ENCODE measurements around the gene ALMS1. TPM values are rescaled to one million over a fixed set of nuclear protein-coding genes. Genes with fewer than 3 reads are reported as not detected.
"Not testable (repeated sequence)": the region's sequence is repeated elsewhere in the genome, so short reads cannot be mapped to it uniquely, and the experiment has no call there.

Gene ALMS1
- total RNA-seq, 1 donor from 2014 or later = 21.5 TPM

DNA sequence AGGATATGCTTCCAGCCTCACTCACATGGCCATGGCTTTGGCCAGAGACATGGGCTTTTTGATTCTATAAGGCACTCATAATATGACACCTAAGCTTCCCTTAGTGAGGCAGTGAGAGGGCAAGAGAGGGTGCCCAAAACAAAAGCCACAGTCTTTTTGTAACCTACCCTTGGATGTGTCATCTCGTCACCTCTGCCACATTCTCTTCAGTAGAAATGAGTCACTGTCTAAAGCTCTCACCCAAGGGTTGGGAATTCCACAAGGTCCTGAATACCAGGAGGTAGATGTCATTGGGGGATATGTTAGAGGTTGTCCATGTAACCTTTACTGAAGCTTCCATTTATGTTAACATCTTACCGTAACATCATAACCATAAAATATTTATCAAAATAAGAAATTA lies 108.4 kb downstream of the ALMS1 start:
- Mint-ChIP-seq H3K36me3 (ENCODE audit: low read depth, unreplicated experiment) (peaks cover 5% of the 10 kb centered on the region), H3K27me3 (ENCODE audit: unreplicated experiment) (peaks cover 1% of the 10 kb centered on the region), H3K4me1 (ENCODE audit: unreplicated experiment) (peaks cover 2% of the 10 kb centered on the region), H3K9me3 (ENCODE audit: unreplicated experiment) (no peaks in the 10 kb centered on the region), H3K4me3 (ENCODE audit: unreplicated experiment) (no peak overlapping the region), H3K27ac (ENCODE audit: unreplicated experiment) (no peak overlapping the region)
- TF ChIP-seq, protein P1, sequence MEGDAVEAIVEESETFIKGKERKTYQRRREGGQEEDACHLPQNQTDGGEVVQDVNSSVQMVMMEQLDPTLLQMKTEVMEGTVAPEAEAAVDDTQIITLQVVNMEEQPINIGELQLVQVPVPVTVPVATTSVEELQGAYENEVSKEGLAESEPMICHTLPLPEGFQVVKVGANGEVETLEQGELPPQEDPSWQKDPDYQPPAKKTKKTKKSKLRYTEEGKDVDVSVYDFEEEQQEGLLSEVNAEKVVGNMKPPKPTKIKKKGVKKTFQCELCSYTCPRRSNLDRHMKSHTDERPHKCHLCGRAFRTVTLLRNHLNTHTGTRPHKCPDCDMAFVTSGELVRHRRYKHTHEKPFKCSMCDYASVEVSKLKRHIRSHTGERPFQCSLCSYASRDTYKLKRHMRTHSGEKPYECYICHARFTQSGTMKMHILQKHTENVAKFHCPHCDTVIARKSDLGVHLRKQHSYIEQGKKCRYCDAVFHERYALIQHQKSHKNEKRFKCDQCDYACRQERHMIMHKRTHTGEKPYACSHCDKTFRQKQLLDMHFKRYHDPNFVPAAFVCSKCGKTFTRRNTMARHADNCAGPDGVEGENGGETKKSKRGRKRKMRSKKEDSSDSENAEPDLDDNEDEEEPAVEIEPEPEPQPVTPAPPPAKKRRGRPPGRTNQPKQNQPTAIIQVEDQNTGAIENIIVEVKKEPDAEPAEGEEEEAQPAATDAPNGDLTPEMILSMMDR (IDR thresholded peaks at IDR 0.05; ENCODE audit: unreplicated experiment) = no peak
- DNase-seq (ENCODE audit: low spot score) = no peak

DNA sequence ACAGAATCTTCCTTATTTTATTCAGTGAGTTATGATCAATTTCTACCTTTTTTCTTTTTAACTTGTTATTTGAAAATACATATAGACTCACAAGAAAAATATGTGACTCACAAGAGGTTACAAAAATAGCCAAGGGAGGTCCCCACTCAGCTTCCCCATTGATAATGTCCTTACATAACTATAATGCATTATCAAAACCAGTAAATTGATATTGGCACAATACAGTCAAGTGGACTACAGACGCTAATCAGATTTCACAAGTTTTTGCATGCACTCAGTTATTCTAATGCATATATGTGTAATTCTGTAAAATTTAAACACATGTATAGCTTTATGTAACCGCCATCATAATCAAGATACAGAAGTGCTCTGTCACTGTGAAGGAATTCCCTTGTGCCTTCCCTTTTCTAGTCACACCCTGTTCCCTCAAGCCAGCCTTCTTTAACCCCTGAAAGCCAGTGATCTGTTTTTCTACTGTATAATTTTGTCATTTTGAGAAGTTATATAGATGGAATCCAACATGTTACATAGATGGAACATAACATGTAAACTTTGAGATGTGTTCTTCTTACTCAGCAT lies 118.4 kb downstream of the ALMS1 start:
- no peak for DNase-seq (ENCODE audit: low spot score)
- Mint-ChIP-seq H3K4me3 (ENCODE audit: unreplicated experiment) (no peak overlapping the region), H3K9me3 (ENCODE audit: unreplicated experiment) (no peaks in the 10 kb centered on the region), H3K27ac (ENCODE audit: unreplicated experiment) (no peak overlapping the region), H3K27me3 (ENCODE audit: unreplicated experiment) (peaks cover 6% of the 10 kb centered on the region), H3K4me1 (ENCODE audit: unreplicated experiment) (no peaks in the 10 kb centered on the region), H3K36me3 (ENCODE audit: low read depth, unreplicated experiment) (peaks cover 4% of the 10 kb centered on the region)
- TF ChIP-seq, protein P1 (IDR thresholded peaks at IDR 0.05; ENCODE audit: unreplicated experiment) = no peak

DNA sequence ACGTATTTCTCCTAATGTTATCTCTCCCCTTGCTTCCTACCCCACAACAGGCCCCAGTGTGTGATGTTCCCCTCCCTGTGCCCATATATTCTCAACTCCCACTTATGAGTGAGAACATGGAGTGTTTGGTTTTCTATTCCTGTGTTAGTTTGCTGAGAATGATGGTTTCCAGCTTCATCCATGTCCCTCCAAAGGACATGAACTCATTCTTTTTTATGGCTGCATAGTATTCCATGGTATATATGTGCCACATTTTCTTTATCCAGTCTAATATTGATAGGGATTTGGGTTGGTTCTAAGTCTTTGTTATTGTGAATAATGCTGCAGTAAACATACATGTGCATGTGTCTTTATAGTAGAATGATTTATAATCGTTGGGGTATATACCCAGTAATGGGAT lies 119.2 kb downstream of the ALMS1 start:
- not testable (repeated sequence) for H3K27ac Mint-ChIP-seq (ENCODE audit: unreplicated experiment)

DNA sequence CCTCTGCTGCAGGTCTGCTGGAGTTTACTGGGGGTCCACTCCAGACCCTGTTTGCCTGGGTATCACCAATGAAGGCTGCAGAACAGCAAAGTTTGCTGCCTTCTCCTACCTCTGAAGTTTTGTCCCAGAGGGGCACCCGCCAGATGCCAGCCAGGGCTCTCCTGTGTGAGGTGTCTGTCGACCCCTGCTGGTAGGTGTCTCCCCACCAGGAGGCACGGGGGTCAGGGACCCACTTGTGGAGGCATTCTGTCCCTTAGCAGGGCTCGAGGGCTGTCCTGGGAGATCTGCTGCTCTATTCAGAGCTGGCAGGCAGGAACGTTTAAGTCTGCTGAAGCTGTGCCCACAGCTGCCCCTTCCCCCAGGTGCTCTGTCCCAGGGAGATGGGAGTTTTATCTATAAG lies 124.8 kb downstream of the ALMS1 start:
- not testable (repeated sequence) for H3K36me3 Mint-ChIP-seq (ENCODE audit: low read depth, unreplicated experiment); H3K27me3 Mint-ChIP-seq (ENCODE audit: unreplicated experiment); H3K9me3 Mint-ChIP-seq (ENCODE audit: unreplicated experiment); DNase-seq (ENCODE audit: low spot score); H3K27ac Mint-ChIP-seq (ENCODE audit: unreplicated experiment); H3K4me3 Mint-ChIP-seq (ENCODE audit: unreplicated experiment); H3K4me1 Mint-ChIP-seq (ENCODE audit: unreplicated experiment)

More for the DNA sequence above, 119.2 kb downstream of the ALMS1 start:
- not testable (repeated sequence) for H3K27me3 Mint-ChIP-seq (ENCODE audit: unreplicated experiment); H3K9me3 Mint-ChIP-seq (ENCODE audit: unreplicated experiment); H3K4me3 Mint-ChIP-seq (ENCODE audit: unreplicated experiment); DNase-seq (ENCODE audit: low spot score); H3K36me3 Mint-ChIP-seq (ENCODE audit: low read depth, unreplicated experiment); H3K4me1 Mint-ChIP-seq (ENCODE audit: unreplicated experiment)

DNA sequence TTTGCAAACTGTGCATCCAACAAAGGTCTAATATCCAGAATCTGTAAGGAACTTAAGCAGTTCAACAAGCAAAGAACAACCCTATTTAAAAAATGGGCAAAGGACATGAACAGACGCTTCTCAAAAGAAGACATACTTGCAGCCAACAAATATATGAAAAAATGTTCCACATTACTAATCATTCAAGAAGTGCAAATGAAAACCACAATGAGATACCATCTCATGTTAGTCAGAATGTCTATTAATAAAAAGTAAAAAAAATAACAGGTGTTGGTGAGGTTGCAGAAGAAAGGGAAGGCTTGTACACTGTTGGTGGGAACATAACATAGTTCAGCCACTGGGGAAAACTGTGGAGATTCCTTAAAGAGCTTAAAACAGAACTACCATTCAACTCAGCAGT lies 130.4 kb downstream of the ALMS1 start:
- H3K4me1 Mint-ChIP-seq (ENCODE audit: unreplicated experiment) = no peaks in the 10 kb centered on the region
- H3K9me3 Mint-ChIP-seq (ENCODE audit: unreplicated experiment) = no peaks in the 10 kb centered on the region
- TF ChIP-seq, protein P1 (IDR thresholded peaks at IDR 0.05; ENCODE audit: unreplicated experiment) = no peak
- no peaks in the 10 kb centered on the region for H3K27me3 Mint-ChIP-seq (ENCODE audit: unreplicated experiment)
- H3K27ac Mint-ChIP-seq (ENCODE audit: unreplicated experiment) = no peak overlapping the region
- DNase-seq (ENCODE audit: low spot score) = no peak
- no peak overlapping the region for H3K4me3 Mint-ChIP-seq (ENCODE audit: unreplicated experiment)
- H3K36me3 Mint-ChIP-seq (ENCODE audit: low read depth, unreplicated experiment) = peaks cover 5% of the 10 kb centered on the region

DNA sequence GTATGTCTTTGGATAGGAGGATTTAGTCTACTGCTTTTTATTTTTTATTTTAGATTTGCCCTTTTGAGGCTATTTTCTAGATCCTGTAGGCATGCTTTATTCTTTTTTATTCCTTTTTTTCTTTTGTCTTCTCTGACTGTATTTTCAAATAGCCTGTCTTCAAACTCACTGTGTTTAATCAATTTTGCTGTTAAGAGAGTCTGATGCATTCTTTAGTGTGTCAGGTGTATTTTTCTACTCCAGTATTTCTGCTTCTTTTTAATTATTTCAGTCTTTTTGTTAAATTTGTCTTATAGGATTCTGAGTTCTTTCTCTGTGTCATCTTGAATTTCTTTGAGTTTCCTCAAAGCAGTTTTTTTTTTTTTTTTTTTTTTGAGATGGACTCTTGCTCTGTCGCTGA lies 143.1 kb downstream of the ALMS1 start:
- Mint-ChIP-seq H3K4me1 (ENCODE audit: unreplicated experiment) (no peaks in the 10 kb centered on the region), H3K27ac (ENCODE audit: unreplicated experiment) (no peak overlapping the region), H3K36me3 (ENCODE audit: low read depth, unreplicated experiment) (peaks cover 59% of the 10 kb centered on the region), H3K9me3 (ENCODE audit: unreplicated experiment) (no peaks in the 10 kb centered on the region), H3K4me3 (ENCODE audit: unreplicated experiment) (no peak overlapping the region), H3K27me3 (ENCODE audit: unreplicated experiment) (peaks cover 4% of the 10 kb centered on the region)
- no peak for DNase-seq (ENCODE audit: low spot score)
- TF ChIP-seq, protein P1 (IDR thresholded peaks at IDR 0.05; ENCODE audit: unreplicated experiment) = no peak

DNA sequence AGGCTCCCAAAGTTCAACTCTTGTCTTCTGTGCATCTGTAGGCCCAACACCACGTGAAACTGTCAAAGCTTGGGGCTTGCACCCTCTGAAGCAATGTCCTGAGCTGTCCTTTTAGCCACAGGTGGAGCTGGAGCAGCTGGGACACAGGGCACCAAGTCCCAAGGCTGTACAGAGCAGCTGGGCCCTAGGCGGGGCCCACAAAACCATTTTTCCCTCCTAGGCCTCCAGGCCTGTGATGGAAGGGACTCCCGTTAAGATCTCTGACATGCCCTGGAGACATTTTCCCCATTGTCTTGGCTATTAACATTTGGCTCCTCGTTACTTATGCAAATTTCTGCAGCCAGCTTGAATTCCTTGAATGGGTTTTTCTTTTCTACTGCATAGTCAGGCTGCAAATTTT lies 145.1 kb downstream of the ALMS1 start:
- DNase-seq (ENCODE audit: low spot score); H3K27ac Mint-ChIP-seq (ENCODE audit: unreplicated experiment); H3K27me3 Mint-ChIP-seq (ENCODE audit: unreplicated experiment); H3K4me1 Mint-ChIP-seq (ENCODE audit: unreplicated experiment); H3K9me3 Mint-ChIP-seq (ENCODE audit: unreplicated experiment): not testable (repeated sequence)
- peak overlapping the region; percentile 59 for H3K4me3 Mint-ChIP-seq (ENCODE audit: unreplicated experiment)
- H3K36me3 Mint-ChIP-seq (ENCODE audit: low read depth, unreplicated experiment) = peaks cover 64% of the 10 kb centered on the region

Data from endothelial cell (in vitro differentiated cells).